DMS 273 treated with DMSO at 0.1 percent for 48 hours (cell line): ENCODE results near the gene ANKMY2.
"Not testable (repeated sequence)": the region's sequence is repeated elsewhere in the genome, so short reads cannot be mapped to it uniquely, and the experiment has no call there.

Experiments
- DNase-seq: peaks from one replicate; lab custom pipeline; 2025; lab: John Stamatoyannopoulos, UW

Gene ANKMY2

GRCh38 chr7:16645593-16646471 is at the start of gene ANKMY2, which contains the start of gene BZW2:
Gene ANKMY2 (minus strand): TSS chr7:16645754. CDS start chr7:16645573, 181 bp downstream.
Gene BZW2 (plus strand): TSS chr7:16646181. CDS start chr7:16665444, 19,263 bp downstream.
- DNase-seq: peak; percentile 95

- DNase-seq: no peak
These were observed 49.3 kb upstream of the ANKMY2 start for GRCh38 chr7:16694806-16695205.

- no peak for DNase-seq
These were observed 48.2 kb upstream of the ANKMY2 start for GRCh38 chr7:16693601-16694318.

GRCh38 chr7:16691241-16691640 is 45.7 kb upstream of the ANKMY2 start:
- DNase-seq: no peak

GRCh38 chr7:16688249-16688648 is 42.7 kb upstream of the ANKMY2 start:
- DNase-seq: no peak

- DNase-seq: no peak
These were observed 40.0 kb upstream of the ANKMY2 start for GRCh38 chr7:16685535-16685934.

GRCh38 chr7:16684935-16685334 is 39.4 kb upstream of the ANKMY2 start:
- no peak for DNase-seq

- not testable (repeated sequence) for DNase-seq
These were observed 33.4 kb upstream of the ANKMY2 start for GRCh38 chr7:16678645-16679566.

GRCh38 chr7:16677978-16678494 is 32.5 kb upstream of the ANKMY2 start:
- DNase-seq: no peak

GRCh38 chr7:16675277-16675676 is 29.7 kb upstream of the ANKMY2 start:
- DNase-seq: no peak

GRCh38 chr7:16671811-16672210 is 26.3 kb upstream of the ANKMY2 start:
- no peak for DNase-seq

- no peak for DNase-seq
These were observed 25.3 kb upstream of the ANKMY2 start for GRCh38 chr7:16670731-16671344.

GRCh38 chr7:16670021-16670420 is 24.5 kb upstream of the ANKMY2 start:
- DNase-seq: no peak

GRCh38 chr7:16669581-16669980 is 24.0 kb upstream of the ANKMY2 start:
- DNase-seq: no peak

- no peak for DNase-seq
These were observed 23.4 kb upstream of the ANKMY2 start for GRCh38 chr7:16668978-16669377.

- no peak for DNase-seq
These were observed 22.7 kb upstream of the ANKMY2 start for GRCh38 chr7:16668049-16668858.

- DNase-seq: no peak
These were observed 21.8 kb upstream of the ANKMY2 start for GRCh38 chr7:16667355-16667754.

- DNase-seq: no peak
These were observed 16.4 kb upstream of the ANKMY2 start for GRCh38 chr7:16661924-16662323.

GRCh38 chr7:16660702-16661464 is 15.3 kb upstream of the ANKMY2 start:
- DNase-seq: peak; percentile 86
